HG03045 (cell line): Measurements from ENCODE around the gene GAS7.

ENCODE experiments used
- ATAC-seq: cut with Tn5 transposase; IDR thresholded peaks from one replicate; pipeline ENCODE4 v1.9.1; 2021; ENCODE audit warnings: mild to moderate bottlenecking, moderate library complexity; ENCODE audit not compliant: unreplicated experiment

GAS7 gene

GRCh38 chr17:10201680-10202079 is 3.3 kb upstream of the GAS7 start:
- ATAC-seq: no peak

GRCh38 chr17:10200645-10201044 is 2.2 kb upstream of the GAS7 start:
- no peak for ATAC-seq

- no peak for ATAC-seq
Observed at GRCh38 chr17:10200016-10200415, 1.6 kb upstream of the GAS7 start.

GRCh38 chr17:10197721-10198508 is 491 bp downstream of the GAS7 start:
- no peak for ATAC-seq

- no peak for ATAC-seq
Observed at GRCh38 chr17:10197362-10197720, 1.1 kb downstream of the GAS7 start.

GRCh38 chr17:10196941-10197340 is 1.5 kb downstream of the GAS7 start:
- no peak for ATAC-seq

GRCh38 chr17:10196384-10196895 is 2.0 kb downstream of the GAS7 start:
- ATAC-seq: no peak

GRCh38 chr17:10195090-10195805 is 3.2 kb downstream of the GAS7 start:
- ATAC-seq: no peak

GRCh38 chr17:10193632-10194031 is 4.8 kb downstream of the GAS7 start:
- ATAC-seq: no peak

- ATAC-seq: no peak
Observed at GRCh38 chr17:10192972-10193371, 5.4 kb downstream of the GAS7 start.

GRCh38 chr17:10192461-10192860 is 5.9 kb downstream of the GAS7 start:
- ATAC-seq: no peak

- ATAC-seq: no peak
Observed at GRCh38 chr17:10187456-10187855, 10.9 kb downstream of the GAS7 start.

- no peak for ATAC-seq
Observed at GRCh38 chr17:10186771-10187410, 11.5 kb downstream of the GAS7 start.

- ATAC-seq: no peak
Observed at GRCh38 chr17:10183931-10184930, 14.2 kb downstream of the GAS7 start.

GRCh38 chr17:10182785-10183184 is 15.6 kb downstream of the GAS7 start:
- no peak for ATAC-seq

GRCh38 chr17:10178506-10178991 is 19.9 kb downstream of the GAS7 start:
- ATAC-seq: no peak

GRCh38 chr17:10177913-10178505 is 20.4 kb downstream of the GAS7 start:
- ATAC-seq: no peak

- ATAC-seq: no peak
Observed at GRCh38 chr17:10177131-10177912, 21.1 kb downstream of the GAS7 start.

- ATAC-seq: no peak
Observed at GRCh38 chr17:10173913-10174312, 24.5 kb downstream of the GAS7 start.
